GM21529 (cell line): Measurements from ENCODE around the gene ANKRD44.
A peak's percentile ranks its signal among the peaks of the same experiment; 100 is the strongest.
"Not testable (repeated sequence)": the region's sequence is repeated elsewhere in the genome, so short reads cannot be mapped to it uniquely, and the experiment has no call there.

Source experiments
- ATAC-seq: cut with Tn5 transposase; IDR thresholded peaks from one replicate; pipeline ENCODE4 v1.9.1; 2021; ENCODE audit not compliant: unreplicated experiment

ANKRD44 gene

DNA sequence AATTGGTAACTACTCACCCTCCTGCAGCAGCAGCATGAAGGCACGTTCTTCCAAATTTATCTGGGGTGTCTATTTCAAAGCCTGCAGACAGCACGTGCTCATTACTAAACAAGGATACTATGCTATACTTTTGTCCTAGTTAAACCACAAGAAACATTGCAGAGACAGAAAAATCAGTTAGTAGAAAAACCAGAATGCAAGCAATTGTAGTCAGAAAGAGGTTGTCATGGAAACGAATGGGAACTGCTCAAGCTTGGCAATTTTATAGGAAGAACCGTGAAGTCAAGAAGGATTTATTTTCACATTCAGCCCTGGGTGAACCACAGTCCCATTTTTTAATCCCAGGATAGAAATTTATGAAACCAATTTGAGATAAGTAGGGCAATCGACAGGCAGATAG lies 221.9 kb downstream of the ANKRD44 start:
- ATAC-seq = no peak

DNA sequence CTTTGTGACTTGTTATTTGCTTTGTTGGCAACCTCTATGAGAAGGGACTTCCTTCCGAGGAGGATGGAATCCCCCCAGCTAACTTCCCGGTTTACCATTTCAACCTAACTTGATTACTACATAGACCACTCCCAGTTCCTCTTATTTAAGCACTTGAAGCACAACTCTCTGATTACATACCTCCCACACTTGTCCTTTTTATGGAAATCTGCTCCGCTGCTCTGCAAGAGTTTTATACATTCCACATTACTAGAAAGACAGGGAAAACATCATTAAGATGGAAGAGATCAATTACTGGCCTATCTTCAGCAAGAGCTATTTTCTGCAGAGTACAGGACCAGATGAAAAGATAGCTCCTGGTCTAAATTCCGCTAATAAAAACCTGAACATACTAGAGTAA lies 224.1 kb downstream of the ANKRD44 start:
- ATAC-seq = peak; percentile 78

GRCh38 chr2:197085665-197086064 lies 224.9 kb downstream of the ANKRD44 start:
- no peak for ATAC-seq

- ATAC-seq = no peak
Observed at GRCh38 chr2:197081294-197081693, 229.3 kb downstream of the ANKRD44 start.

DNA sequence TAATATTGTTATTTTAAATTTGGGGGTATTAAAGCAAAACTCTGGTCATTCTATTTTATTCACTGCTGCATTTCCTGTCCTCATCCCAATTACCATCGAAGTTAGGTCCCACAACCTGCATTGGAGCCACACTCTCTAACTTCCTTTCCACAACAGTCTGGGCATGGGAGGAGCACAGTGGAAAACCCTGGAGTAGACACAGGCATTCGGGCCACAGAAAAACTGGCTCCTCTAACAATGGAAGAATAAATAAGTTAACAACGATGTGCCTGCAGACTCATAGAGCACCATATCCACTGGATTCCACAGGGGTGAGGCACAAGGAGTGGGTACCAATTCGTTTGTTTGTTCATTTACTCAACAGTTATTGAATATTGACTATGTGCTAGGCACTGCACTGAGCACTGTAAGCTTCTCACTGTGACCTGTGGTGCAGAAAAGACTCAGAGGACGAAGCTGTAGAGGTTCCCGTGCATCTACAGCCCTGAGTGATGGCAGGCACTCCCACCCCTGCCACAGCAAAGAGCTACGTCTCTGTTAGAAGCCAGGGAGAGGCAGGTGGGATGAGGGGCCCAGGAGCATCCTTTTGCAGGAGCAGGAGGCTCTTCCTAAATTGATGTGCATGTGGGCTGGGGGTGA lies 229.9 kb downstream of the ANKRD44 start:
- no peak for ATAC-seq

- ATAC-seq = no peak
Observed at GRCh38 chr2:197079832-197080555, 230.6 kb downstream of the ANKRD44 start.

- no peak for ATAC-seq
Observed at GRCh38 chr2:197079414-197079813, 231.2 kb downstream of the ANKRD44 start.

DNA sequence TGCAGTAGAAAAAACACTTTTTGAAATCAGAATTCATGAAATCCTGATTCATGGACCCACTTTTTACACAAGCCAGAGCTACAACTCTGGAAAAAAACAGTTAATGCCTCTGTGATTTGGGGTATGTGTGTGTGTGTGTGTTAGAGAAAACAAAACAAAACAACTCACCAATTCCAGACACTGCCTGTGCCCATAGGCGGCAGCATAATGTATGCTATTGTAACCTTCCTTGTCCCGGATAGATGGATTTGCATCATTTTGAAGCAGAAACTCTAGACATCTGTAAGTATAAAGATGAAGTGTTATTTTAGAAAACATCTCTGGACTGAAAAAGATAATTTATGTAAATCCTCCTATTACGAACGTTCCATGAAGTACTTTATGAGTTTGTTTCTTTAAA lies 232.0 kb downstream of the ANKRD44 start:
- no peak for ATAC-seq

GRCh38 chr2:197077336-197077735 lies 233.2 kb downstream of the ANKRD44 start:
- no peak for ATAC-seq

DNA sequence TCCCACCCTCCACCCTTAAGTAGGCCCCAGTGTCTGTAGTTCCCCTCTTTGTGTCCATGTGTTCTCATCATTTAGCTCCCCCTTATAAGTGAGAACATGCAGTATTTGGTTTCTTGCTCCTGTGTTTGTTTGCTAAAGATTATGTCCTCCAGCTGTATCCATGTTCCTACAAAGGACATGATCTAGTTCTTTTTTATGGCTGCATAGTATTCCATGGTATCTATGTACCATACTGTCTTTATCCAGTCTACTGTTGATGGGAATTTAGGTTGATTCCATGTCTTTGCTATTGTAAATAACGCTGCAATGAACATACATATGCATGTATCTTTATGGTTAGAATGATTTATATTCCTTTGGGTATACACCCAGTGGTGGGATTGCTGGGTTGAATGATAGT lies 233.9 kb downstream of the ANKRD44 start:
- no peak for ATAC-seq

DNA sequence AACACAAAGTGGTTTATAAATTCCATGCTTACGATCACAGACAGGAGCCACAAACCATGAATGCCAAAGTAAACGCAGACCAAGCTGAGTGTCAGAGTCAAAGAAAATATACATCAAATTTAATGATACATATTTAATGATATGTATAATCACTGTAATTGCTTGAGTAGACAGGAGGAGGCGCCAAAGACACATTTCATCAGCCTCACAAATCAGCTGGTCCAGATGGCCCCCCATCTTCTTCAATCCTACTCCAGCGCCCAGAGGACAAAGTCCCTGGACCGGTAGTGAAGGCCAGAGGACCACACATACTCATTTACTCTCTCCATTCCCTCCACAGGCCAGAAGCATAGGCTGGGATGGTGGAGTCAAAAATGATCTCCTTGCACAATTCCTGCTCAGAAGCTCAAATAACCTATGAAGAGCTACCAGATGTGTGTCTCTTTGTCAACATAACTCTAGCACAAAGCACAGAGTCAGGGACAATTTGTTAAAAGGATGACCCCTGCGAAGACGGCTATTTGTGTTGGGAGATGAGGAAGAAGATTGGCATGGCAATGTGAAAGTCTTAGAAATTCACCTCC lies 234.7 kb downstream of the ANKRD44 start:
- ATAC-seq = no peak

DNA sequence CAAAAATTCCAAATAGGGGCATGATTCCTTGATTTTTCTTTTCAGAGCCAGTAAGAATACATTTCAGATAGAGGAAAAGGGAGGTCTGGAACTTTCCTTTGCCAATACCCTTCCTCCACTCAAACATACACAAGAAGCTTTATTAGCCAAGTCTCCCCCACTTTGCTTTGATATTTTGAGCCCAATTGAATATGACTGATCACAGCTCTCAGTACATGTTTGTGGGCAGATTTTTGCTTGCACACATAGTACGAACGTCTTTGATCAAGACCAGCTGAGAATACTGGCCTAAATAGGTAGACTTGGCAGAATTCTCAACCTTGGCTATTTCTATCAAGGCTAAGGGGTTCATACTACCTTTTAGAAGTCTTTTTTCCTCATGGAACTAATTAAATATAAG lies 235.3 kb downstream of the ANKRD44 start:
- no peak for ATAC-seq

DNA sequence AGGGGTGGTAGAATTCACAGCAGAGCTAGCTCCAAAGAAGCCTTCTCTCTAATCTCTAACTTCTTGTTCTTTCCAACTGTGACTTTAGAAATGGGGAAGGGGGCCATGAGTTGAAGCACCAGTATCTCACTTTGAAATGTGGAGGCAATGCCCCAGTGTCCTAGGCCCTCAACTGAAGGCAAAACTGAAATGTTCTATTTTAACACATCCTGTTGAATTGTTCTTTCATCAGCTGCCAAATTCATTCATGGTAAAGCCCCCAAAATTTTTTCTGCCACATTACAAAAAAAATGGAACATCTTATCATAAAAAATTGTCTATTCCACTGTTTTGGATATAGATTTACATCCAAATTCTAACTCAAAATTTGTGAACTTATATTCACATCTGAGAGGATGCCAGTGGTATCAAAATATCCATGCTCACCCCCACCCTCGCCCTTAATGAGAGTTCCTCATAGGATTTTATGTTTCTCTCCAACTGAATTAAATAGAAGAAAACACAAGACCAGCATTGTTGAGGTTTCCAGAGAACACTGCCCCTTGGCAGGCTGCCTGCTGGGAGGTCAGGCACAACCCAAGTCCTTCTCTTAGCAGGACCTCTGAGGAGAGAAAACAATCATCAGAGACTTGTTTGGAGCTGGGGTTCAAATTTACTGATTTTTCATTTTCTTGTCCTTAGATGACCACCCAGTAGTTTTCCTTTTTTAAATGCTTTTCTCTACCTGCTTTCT lies 236.7 kb downstream of the ANKRD44 start:
- ATAC-seq = no peak

- ATAC-seq = no peak
Observed at GRCh38 chr2:197073270-197073669, 237.3 kb downstream of the ANKRD44 start.

- ATAC-seq = no peak
Observed at GRCh38 chr2:197072533-197072932, 238.0 kb downstream of the ANKRD44 start.

DNA sequence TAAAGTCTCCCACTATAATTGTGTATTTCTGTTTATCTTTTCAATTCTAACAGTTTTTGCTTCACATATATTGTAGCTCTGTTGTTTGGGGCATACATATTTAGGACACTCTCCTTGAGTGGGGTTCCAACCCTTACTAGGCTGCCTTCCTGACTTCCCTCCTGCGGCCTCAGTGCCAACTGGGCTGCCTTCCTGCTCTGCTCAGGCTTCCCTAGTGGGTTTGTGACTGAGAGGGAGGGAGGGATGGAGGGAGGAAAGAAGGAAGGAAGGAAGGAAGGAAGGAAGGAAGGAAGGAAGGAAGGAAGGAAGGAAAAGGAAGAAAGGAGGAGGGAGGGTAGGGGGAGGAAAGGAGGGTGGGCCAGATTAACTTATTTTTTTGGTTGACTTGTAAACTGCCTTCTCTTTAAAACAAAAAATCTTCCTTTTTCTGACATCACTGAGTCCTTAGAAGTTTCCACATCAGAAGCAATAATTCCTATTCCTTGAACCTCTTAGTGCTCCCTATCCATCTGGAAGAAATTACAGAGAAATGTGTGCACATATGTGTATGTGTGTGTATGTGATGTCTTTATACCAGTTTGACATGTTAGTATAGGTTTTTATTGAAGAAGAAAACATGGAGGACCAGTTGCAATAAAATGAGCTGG lies 238.7 kb downstream of the ANKRD44 start:
- ATAC-seq = no peak

GRCh38 chr2:197071213-197071612 lies 239.4 kb downstream of the ANKRD44 start:
- ATAC-seq = no peak

- ATAC-seq = no peak
Observed at GRCh38 chr2:197069958-197070357, 240.6 kb downstream of the ANKRD44 start.

DNA sequence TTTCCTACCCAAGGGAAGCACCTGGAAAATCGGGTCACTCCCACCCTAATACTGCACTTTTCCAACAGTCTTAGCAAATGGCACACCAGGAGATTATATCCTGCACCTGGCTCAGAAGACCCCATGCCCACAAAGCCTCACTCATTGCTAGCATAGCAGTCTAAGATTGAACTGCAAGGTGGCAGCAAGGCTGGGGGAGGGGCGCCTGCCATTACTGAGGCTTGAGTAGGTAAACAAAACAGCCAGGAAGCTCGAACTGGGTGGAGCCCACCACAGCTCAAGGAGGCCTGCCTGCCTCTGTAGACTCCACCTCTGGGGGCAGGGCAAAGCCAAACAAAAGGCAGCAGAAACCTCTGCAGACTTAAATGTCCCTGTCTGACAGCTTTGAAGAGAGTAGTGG lies 248.0 kb downstream of the ANKRD44 start:
- not testable (repeated sequence) for ATAC-seq

DNA sequence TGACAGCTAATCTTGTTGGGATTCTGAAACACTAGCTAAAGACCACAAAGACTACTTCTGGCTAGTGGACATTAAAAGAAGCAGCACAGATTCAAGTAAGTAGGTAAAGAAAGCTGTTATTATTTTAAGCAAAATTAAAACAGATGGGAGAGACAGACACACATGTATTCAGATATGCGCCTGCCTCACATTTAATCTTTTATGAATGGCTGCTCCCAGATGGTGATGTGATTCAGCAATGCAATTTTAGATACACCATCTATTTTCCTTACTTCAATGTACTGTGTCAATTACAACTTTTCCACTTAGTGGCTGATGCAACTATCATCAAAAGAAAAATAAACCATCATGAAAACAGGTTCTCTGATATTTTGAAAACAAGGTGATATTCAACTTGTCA lies 251.1 kb downstream of the ANKRD44 start:
- no peak for ATAC-seq

- no peak for ATAC-seq
Observed at GRCh38 chr2:197058777-197059300, 251.7 kb downstream of the ANKRD44 start.
